CD8-positive, alpha-beta memory T cell (primary cell): ENCODE results near the gene PTPN5. TPM values are rescaled to one million over a fixed set of nuclear protein-coding genes. Genes with fewer than 3 reads are reported as not detected.
A peak's percentile ranks its signal among the peaks of the same experiment; 100 is the strongest.
"Not testable (repeated sequence)": the region's sequence is repeated elsewhere in the genome, so short reads cannot be mapped to it uniquely, and the experiment has no call there.

Experiments used
- CTCF ChIA-PET: fragments of 350-600 bp; sonication (Branson Sonifier 250); formaldehyde crosslinking; loops from one replicate; lab custom pipeline; 2021; ENCODE audit warnings: antibody characterized with exemption; lab: Charles Lee
- POLR2A ChIA-PET: fragments of 350-600 bp; sonication (Branson Sonifier 250); formaldehyde crosslinking; loops from one replicate; lab custom pipeline; 2021; ENCODE audit warnings: antibody characterized with exemption; lab: Charles Lee
- DNase-seq, 5 donors: peaks; one replicate each; pipeline versions ENCODE4 v3.0.0 to v3.0.0-alpha.2; 2020 to 2022; ENCODE audit warnings: mixed read lengths in 1 of 5
- H3K27ac ChIP-seq: one replicate; pipeline ENCODE4 v1.7.0; 2013; ENCODE audit warnings: low read depth, mild to moderate bottlenecking, low read length, moderate library complexity
- H3K27me3 ChIP-seq: 2 replicates; pipeline ENCODE4 v1.7.0; 2013; ENCODE audit warnings: low read length, mild to moderate bottlenecking; ENCODE audit not compliant: insufficient read depth, poor library complexity, severe bottlenecking
- H3K36me3 ChIP-seq: 2 replicates; pipeline ENCODE4 v1.7.0; 2013; ENCODE audit warnings: mild to moderate bottlenecking, low read length, moderate library complexity; ENCODE audit not compliant: insufficient read depth
- H3K4me1 ChIP-seq: 2 replicates; pipeline ENCODE4 v1.7.0; 2013; ENCODE audit warnings: mild to moderate bottlenecking, low read length, moderate library complexity; ENCODE audit not compliant: insufficient read depth
- H3K4me3 ChIP-seq: 2 replicates; pipeline ENCODE4 v1.7.0; 2013; ENCODE audit warnings: mild to moderate bottlenecking, low read length
- H3K9me3 ChIP-seq: 2 replicates; pipeline ENCODE4 v1.7.0; 2013; ENCODE audit warnings: mild to moderate bottlenecking, low read length
- H3K27ac Mint-ChIP-seq, 8 donors: one replicate each; pipeline ENCODE4 v1.8.0; 2020 to 2021; ENCODE audit warnings: mixed read lengths in 8 of 8, mild to moderate bottlenecking in 6 of 8, inconsistent platforms in 3 of 8, moderate library complexity in 3 of 8
- H3K27me3 Mint-ChIP-seq, 2 donors: one replicate each; pipeline ENCODE4 v1.8.0; 2020 to 2021; ENCODE audit warnings: mixed read lengths in 2 of 2, mild to moderate bottlenecking in 1 of 2, moderate library complexity in 1 of 2
- H3K36me3 Mint-ChIP-seq, 3 donors: one replicate each; pipeline ENCODE4 v1.8.0; 2020 to 2021; ENCODE audit warnings: mixed read lengths in 3 of 3, inconsistent platforms in 1 of 3, mild to moderate bottlenecking in 1 of 3
- H3K4me1 Mint-ChIP-seq, 3 donors: one replicate each; pipeline ENCODE4 v1.8.0; 2020 to 2021; ENCODE audit warnings: mixed read lengths in 3 of 3, inconsistent platforms in 1 of 3, mild to moderate bottlenecking in 1 of 3
- H3K4me3 Mint-ChIP-seq, 7 donors: one replicate each; pipeline ENCODE4 v1.8.0; 2020 to 2021; ENCODE audit warnings: mixed read lengths in 7 of 7, mild to moderate bottlenecking in 6 of 7, moderate library complexity in 4 of 7, inconsistent platforms in 2 of 7
- H3K9me3 Mint-ChIP-seq, 5 donors: one replicate each; pipeline ENCODE4 v1.8.0; 2020 to 2022; ENCODE audit warnings: mixed read lengths in 5 of 5, mild to moderate bottlenecking in 3 of 5, moderate library complexity in 2 of 5, inconsistent platforms in 1 of 5
- polyA plus RNA-seq: library from polyadenylated mRNA; unstranded; fragments of 300-500 nt; fragmentation: Illumina TruSeq; gene quantifications from one replicate; pipeline ENCODE4 v1.2.3, GENCODE V29; 2021
- total RNA-seq, 2 experiments: library from RNA; stranded (reverse); gene quantifications; one replicate each; pipeline ENCODE4 v1.2.3, GENCODE V29; 2021

Gene PTPN5
- not detected for total RNA-seq
- not detected for polyA plus RNA-seq

GRCh38 chr11:18791207-18791968 is at the start of gene PTPN5:
TSS of gene PTPN5 (minus strand) at chr11:18791798. CDS start at chr11:18771958, 19,840 bp downstream.
- no peaks in the 10 kb centered on the region for H3K4me1 ChIP-seq
- H3K36me3 ChIP-seq, result no peaks in the 10 kb centered on the region
- Mint-ChIP-seq H3K27me3 (peaks cover 30 to 46% of the 10 kb centered on the region in 2 donors), H3K9me3 (no peaks in the 10 kb centered on the region), H3K27ac (no peak within 1 kb of the TSS), H3K36me3 (no peaks in the 10 kb centered on the region), H3K4me1 (peaks cover 0 to 5% (median 0%) of the 10 kb centered on the region in 3 donors), H3K4me3 (peak within 1 kb of the TSS in 2 of 7 donors; percentile 24 to 62)
- ChIA-PET POLR2A (no interaction called here), CTCF (no interaction called here)
- peaks cover 5% of the 10 kb centered on the region for H3K27me3 ChIP-seq
- no peak within 1 kb of the TSS for H3K27ac ChIP-seq
- no peaks in the 10 kb centered on the region for H3K9me3 ChIP-seq
- no peak within 1 kb of the TSS for H3K4me3 ChIP-seq
- no peak for DNase-seq

- Histone ChIP-seq H3K9me3 (no peaks in the 10 kb centered on the region), H3K36me3 (no peaks in the 10 kb centered on the region), H3K4me1 (no peaks in the 10 kb centered on the region), H3K4me3 (no peak overlapping the region), H3K27ac (no peak overlapping the region), H3K27me3 (peaks cover 4% of the 10 kb centered on the region)
- H3K27ac Mint-ChIP-seq, result no peak overlapping the region
- ChIA-PET CTCF (no interaction called here), POLR2A (no interaction called here)
- peaks cover 14 to 26% (median 19%) of the 10 kb centered on the region in 5 donors for H3K9me3 Mint-ChIP-seq
- peaks cover 23 to 80% of the 10 kb centered on the region in 2 donors for H3K27me3 Mint-ChIP-seq
- no peaks in the 10 kb centered on the region for H3K4me1 Mint-ChIP-seq
- H3K36me3 Mint-ChIP-seq, result peaks cover 0 to 6% (median 0%) of the 10 kb centered on the region in 3 donors
- no peak overlapping the region for H3K4me3 Mint-ChIP-seq
- no peak for DNase-seq
Observed at GRCh38 chr11:18836417-18836816, 44.8 kb upstream of the PTPN5 start.

DNA sequence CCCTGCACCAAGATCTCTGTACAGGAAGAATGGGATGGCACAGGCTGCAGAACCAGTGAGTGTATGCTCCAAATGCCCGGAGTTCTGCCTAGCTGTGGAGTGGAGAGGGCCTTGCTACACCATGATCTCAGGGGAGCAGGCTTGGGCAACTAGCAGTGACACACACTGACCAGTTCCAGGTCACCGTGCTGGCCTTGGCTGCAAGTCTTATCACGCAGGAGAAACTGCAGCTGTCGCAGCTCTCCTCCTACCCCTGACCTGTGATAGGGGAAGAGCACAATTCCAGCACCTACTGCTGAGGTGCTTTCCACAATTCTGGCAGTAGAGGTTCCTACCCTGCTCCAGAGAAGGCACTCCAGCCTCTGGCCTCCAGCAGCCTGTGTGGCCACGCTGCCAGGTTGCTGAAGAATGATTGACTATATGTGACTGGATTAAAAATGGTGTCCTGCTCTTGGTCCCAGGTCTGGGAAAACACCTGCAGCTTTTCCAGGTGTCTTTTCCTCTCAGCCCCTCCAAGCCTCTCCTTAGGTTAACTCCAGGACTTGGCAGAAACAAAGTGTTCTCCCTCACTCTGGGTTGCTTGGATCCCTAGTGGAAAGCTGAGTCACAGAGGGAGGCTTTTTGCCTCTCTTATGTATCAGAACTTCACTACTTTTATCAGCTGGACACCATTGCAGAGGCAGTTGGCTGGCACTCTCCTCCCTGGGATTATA is 43.3 kb upstream of the PTPN5 start:
- Mint-ChIP-seq H3K27ac (no peak overlapping the region), H3K27me3 (peaks cover 30 to 84% of the 10 kb centered on the region in 2 donors), H3K9me3 (peaks cover 14 to 28% (median 19%) of the 10 kb centered on the region in 5 donors), H3K36me3 (no peaks in the 10 kb centered on the region), H3K4me1 (no peaks in the 10 kb centered on the region), H3K4me3 (no peak overlapping the region)
- H3K9me3 ChIP-seq, result no peaks in the 10 kb centered on the region
- no peak for DNase-seq
- CTCF ChIA-PET, result no interaction called here
- POLR2A ChIA-PET, result no interaction called here
- no peaks in the 10 kb centered on the region for H3K4me1 ChIP-seq
- H3K36me3 ChIP-seq, result no peaks in the 10 kb centered on the region
- H3K4me3 ChIP-seq, result no peak overlapping the region
- H3K27ac ChIP-seq, result no peak overlapping the region
- peaks cover 4% of the 10 kb centered on the region for H3K27me3 ChIP-seq

GRCh38 chr11:18820160-18820559 is 28.6 kb upstream of the PTPN5 start:
- POLR2A ChIA-PET, H3K4me3 ChIP-seq, H3K9me3 ChIP-seq, H3K4me1 ChIP-seq, H3K36me3 Mint-ChIP-seq, H3K27ac Mint-ChIP-seq, H3K9me3 Mint-ChIP-seq, H3K27me3 ChIP-seq, DNase-seq, CTCF ChIA-PET, H3K36me3 ChIP-seq, H3K27ac ChIP-seq, H3K4me3 Mint-ChIP-seq: not testable (repeated sequence)
- Mint-ChIP-seq H3K4me1 (peaks cover 3 to 11% (median 5%) of the 10 kb centered on the region in 3 donors), H3K27me3 (peaks cover 7 to 41% of the 10 kb centered on the region in 2 donors)

- Mint-ChIP-seq H3K4me1 (peaks cover 0 to 6% (median 4%) of the 10 kb centered on the region in 3 donors), H3K27ac (peak overlapping the region in 1 of 8 donors; percentile 25), H3K27me3 (peaks cover 6 to 21% of the 10 kb centered on the region in 2 donors), H3K36me3 (no peaks in the 10 kb centered on the region), H3K9me3 (no peaks in the 10 kb centered on the region), H3K4me3 (no peak overlapping the region)
- no peak overlapping the region for H3K4me3 ChIP-seq
- H3K36me3 ChIP-seq, result no peaks in the 10 kb centered on the region
- no peak for DNase-seq
- ChIA-PET POLR2A (no interaction called here), CTCF (no interaction called here)
- H3K27me3 ChIP-seq, result no peaks in the 10 kb centered on the region
- no peaks in the 10 kb centered on the region for H3K9me3 ChIP-seq
- no peaks in the 10 kb centered on the region for H3K4me1 ChIP-seq
- H3K27ac ChIP-seq, result no peak overlapping the region
Observed at GRCh38 chr11:18804199-18804999, 12.8 kb upstream of the PTPN5 start.

DNA sequence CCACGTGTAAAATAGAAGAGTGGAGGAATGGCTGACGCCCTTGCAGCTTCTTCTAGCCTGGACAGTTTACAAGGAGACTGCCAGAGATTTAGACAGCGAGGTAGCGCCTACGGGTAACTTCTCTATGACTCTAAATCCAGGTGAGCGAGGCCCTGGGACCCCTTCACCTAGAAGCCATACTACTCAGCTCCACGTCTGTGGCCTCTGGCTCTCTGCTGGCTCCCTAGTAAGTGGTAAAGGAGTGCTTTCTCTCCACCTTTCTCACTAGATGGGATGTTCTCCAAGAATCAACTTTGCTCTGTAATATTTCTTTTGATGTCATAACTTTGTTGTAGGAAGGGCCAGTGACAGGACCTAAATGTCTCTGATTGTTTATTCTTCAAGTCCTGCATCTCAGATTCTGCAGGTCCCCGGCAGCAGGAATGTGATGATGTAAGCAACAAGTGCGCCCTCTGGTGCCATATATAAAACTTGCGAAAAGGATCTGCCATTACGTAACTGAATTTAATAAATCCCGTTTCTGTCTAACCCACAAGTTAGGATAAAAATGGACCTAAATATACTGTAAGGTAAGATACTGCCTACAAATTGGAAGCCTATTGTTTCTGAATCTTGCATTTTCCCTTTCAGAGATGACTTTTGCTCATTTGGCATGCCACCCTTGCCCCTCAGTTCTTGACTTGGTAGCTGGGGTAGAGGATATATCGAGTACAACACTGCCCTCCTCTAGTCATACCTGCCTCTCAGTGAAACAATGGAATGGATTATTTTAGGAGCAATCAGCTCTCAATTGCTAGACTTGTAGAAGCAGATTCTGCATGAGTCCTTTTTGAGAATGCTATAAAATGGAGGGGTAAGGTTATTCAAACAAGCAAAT is 11.0 kb upstream of the PTPN5 start:
- Mint-ChIP-seq H3K27me3 (peaks cover 6 to 17% of the 10 kb centered on the region in 2 donors), H3K4me1 (peaks cover 0 to 6% (median 4%) of the 10 kb centered on the region in 3 donors), H3K27ac (no peak overlapping the region), H3K36me3 (no peaks in the 10 kb centered on the region), H3K9me3 (peaks cover 0 to 1% (median 0%) of the 10 kb centered on the region in 5 donors), H3K4me3 (peak overlapping the region in 2 of 7 donors; percentile 22 to 32)
- Histone ChIP-seq H3K9me3 (no peaks in the 10 kb centered on the region), H3K27ac (no peak overlapping the region), H3K36me3 (no peaks in the 10 kb centered on the region), H3K4me1 (no peaks in the 10 kb centered on the region), H3K27me3 (no peaks in the 10 kb centered on the region), H3K4me3 (no peak overlapping the region)
- ChIA-PET CTCF (interaction anchor here (1.2 kb wide), 1 partner anchor 11 kb away, joined by 4 read pairs; no protein-coding TSS in a partner anchor), POLR2A (no interaction called here)
- peak in 4 of 5 donors; percentile 3 to 53 (median 10) for DNase-seq

DNA sequence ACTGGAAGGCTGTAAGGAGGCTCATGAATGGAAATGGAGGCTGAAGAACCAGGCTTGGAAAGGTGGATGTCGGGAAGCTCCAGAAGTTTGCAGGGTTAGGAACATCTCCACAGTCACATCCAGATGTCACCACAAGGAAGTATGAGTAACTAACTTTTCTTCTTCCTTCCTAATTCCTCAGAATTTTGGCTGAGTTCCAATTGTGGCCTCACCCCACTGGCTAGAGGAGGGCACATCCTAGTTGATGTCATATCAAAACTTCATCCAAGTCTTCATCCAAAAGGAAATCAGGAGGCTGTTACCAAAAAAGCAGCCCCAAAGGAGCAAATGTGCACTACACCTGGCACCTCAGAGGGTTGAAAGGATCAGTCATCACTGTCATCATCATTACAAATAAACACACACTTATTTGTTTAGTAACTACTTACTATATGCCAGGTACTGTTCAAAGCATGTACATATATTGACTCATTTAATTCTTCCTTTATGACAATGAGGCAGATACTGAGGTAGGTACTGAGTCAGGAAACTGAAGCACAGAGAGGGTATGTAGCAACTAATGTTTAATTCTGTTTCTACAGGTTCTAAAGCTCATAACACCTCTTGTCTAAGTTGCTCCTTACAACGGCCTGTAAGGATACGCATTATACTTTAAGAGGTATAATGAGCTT is 7.3 kb upstream of the PTPN5 start:
- Histone ChIP-seq H3K27ac (no peak overlapping the region), H3K4me3 (no peak overlapping the region), H3K9me3 (no peaks in the 10 kb centered on the region), H3K4me1 (no peaks in the 10 kb centered on the region), H3K36me3 (no peaks in the 10 kb centered on the region), H3K27me3 (no peaks in the 10 kb centered on the region)
- H3K4me1 Mint-ChIP-seq, result peaks cover 0 to 6% (median 4%) of the 10 kb centered on the region in 3 donors
- no peaks in the 10 kb centered on the region for H3K36me3 Mint-ChIP-seq
- H3K9me3 Mint-ChIP-seq, result peaks cover 0 to 1% (median 0%) of the 10 kb centered on the region in 5 donors
- POLR2A ChIA-PET, result no interaction called here
- CTCF ChIA-PET, result interaction anchor here (1.1 kb wide), 1 partner anchor 10 kb away, joined by 3 read pairs; no protein-coding TSS in a partner anchor
- H3K27me3 Mint-ChIP-seq, result peaks cover 8 to 21% of the 10 kb centered on the region in 2 donors
- H3K4me3 Mint-ChIP-seq, result no peak overlapping the region
- no peak for DNase-seq
- H3K27ac Mint-ChIP-seq, result no peak overlapping the region
